Measurements from ENCODE around the gene RAB1A. TPM values are rescaled to one million over a fixed set of nuclear protein-coding genes. Genes with fewer than 3 reads are reported as not detected.

Gene RAB1A
- total RNA-seq, 4 donors from 2014 or later = 67.7 to 89.4 (median 79.5) TPM

- Histone ChIP-seq H3K4me3 (no peak overlapping the region), H3K9me3 (no peaks in the 10 kb centered on the region), H3K4me1 (peaks cover 2 to 97% (median 26%) of the 10 kb centered on the region in 3 donors), H3K27me3 (no peaks in the 10 kb centered on the region), H3K36me3 (no peaks in the 10 kb centered on the region), H3K27ac (peak overlapping the region in 2 of 4 donors; percentile 38 to 55)
- ATAC-seq = no peak
- TF ChIP-seq CTCF (IDR thresholded peaks at IDR 0.05) (no peak), POLR2A (IDR thresholded peaks at IDR 0.05) (no peak), EP300 (IDR thresholded peaks at IDR 0.05) (no peak), POLR2AphosphoS5 (IDR thresholded peaks at IDR 0.05) (no peak)
- WGBS, 2 donors (ENCODE audit: low coverage in 1 of 2) = 31 to 53% methylated on average over 7 to 9 of the region's 13 CpGs
These were observed 66.8 kb downstream of the RAB1A start for GRCh38 chr2:65062843-65063825.

DNA sequence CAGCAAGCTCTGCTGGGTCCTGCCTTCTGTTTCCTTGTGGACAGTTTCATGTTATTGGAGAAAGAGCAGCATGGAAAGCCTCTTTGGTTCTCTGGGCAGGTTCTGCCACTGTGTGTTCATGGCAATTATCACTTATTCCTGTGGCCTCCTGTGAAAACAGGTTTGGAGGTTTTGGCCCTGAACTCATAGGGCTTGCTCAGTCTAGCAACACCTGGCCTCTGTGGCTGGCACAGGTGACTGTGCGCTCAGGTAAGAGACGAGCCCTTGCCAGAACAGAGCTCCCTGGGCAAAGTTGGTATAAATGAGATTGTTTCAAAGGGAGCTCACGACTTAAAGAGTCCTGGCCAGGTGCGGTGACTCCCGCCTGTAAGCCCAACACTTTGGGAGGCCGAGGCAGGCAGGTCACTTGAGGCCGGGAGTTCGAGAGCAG is 68.0 kb downstream of the RAB1A start:
- Histone ChIP-seq H3K9me3 (no peaks in the 10 kb centered on the region), H3K27me3 (no peaks in the 10 kb centered on the region), H3K27ac (peak overlapping the region in 1 of 4 donors; percentile 4), H3K4me1 (peaks cover 2 to 97% (median 32%) of the 10 kb centered on the region in 3 donors), H3K36me3 (no peaks in the 10 kb centered on the region), H3K4me3 (no peak overlapping the region)
- WGBS, 2 donors (ENCODE audit: low coverage in 1 of 2) = 98 to 100% methylated on average over 5 to 6 of the region's 8 CpGs
- TF ChIP-seq CTCF (IDR thresholded peaks at IDR 0.05) = no peak
- no peak for TF ChIP-seq POLR2AphosphoS5 (IDR thresholded peaks at IDR 0.05)
- TF ChIP-seq POLR2A (IDR thresholded peaks at IDR 0.05) = no peak
- ATAC-seq = no peak

GRCh38 chr2:65061146-65061909 is 68.6 kb downstream of the RAB1A start:
- no peak overlapping the region for H3K4me3 ChIP-seq
- no peak for ATAC-seq
- no peaks in the 10 kb centered on the region for H3K27me3 ChIP-seq
- H3K27ac ChIP-seq = peak overlapping the region in 1 of 4 donors; percentile 4
- peaks cover 2 to 94% (median 32%) of the 10 kb centered on the region in 3 donors for H3K4me1 ChIP-seq
- H3K9me3 ChIP-seq = no peaks in the 10 kb centered on the region
- TF ChIP-seq CTCF (IDR thresholded peaks at IDR 0.05) = no peak
- TF ChIP-seq POLR2AphosphoS5 (IDR thresholded peaks at IDR 0.05) = no peak
- TF ChIP-seq EP300 (IDR thresholded peaks at IDR 0.05) = no peak
- TF ChIP-seq POLR2A (IDR thresholded peaks at IDR 0.05) = no peak
- WGBS, 2 donors (ENCODE audit: low coverage in 1 of 2) = 70 to 83% methylated on average over 4 to 5 of the region's 7 CpGs
- no peaks in the 10 kb centered on the region for H3K36me3 ChIP-seq

GRCh38 chr2:65059071-65059470 is 70.8 kb downstream of the RAB1A start:
- Histone ChIP-seq H3K4me1 (peaks cover 0 to 79% (median 19%) of the 10 kb centered on the region in 3 donors), H3K27me3 (no peaks in the 10 kb centered on the region), H3K36me3 (no peaks in the 10 kb centered on the region), H3K4me3 (no peak overlapping the region), H3K9me3 (no peaks in the 10 kb centered on the region), H3K27ac (peak overlapping the region in 3 of 4 donors; percentile 41 to 90 (median 41))
- 63 to 79% methylated on average over 1 of the region's 1 CpG for WGBS, 2 donors (ENCODE audit: low coverage in 1 of 2)
- ATAC-seq = no peak
- no peak for TF ChIP-seq EP300 (IDR thresholded peaks at IDR 0.05)
- TF ChIP-seq POLR2AphosphoS5 (IDR thresholded peaks at IDR 0.05) = peak; percentile 9

DNA sequence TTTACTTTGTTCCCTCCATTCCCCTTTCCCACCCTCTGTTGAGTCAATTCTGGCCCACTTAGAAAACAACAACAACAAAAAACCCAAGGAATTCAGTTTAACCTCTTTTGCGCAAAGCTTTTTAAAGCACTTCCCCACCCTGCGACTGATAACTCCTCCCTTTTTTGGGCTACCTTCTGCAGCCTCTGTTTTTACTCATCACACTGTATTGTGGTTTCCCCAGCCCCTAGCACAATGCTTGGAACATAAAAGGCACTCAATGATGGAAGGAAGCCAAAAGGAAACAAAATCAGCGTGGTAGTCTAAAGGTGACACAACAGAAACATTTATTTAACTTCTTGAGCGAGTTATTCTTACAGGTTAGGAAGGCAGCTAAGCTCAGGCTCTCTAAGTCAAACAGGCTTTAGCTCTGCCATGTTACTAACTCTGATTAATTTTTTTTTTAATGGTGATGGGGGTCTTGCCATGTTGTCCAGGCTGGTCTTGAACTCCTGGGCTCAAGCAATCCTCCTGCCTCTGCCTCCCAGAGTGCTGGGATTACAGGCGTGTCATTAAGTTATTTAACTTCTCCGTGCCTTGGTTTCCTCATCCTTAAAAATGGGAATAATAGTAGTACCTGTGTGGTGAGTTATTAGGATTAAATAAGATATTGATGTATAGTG is 72.4 kb downstream of the RAB1A start:
- whole genome bisulfite sequencing, 2 donors (ENCODE audit: low coverage in 1 of 2) = 40 to 51% methylated on average over 4 to 6 of the region's 6 CpGs
- Histone ChIP-seq H3K4me3 (peak overlapping the region; percentile 53 to 91), H3K27me3 (no peaks in the 10 kb centered on the region), H3K27ac (peak overlapping the region in 3 of 4 donors; percentile 90 to 94 (median 94)), H3K9me3 (no peaks in the 10 kb centered on the region), H3K4me1 (peaks cover 0 to 63% (median 9%) of the 10 kb centered on the region in 3 donors), H3K36me3 (no peaks in the 10 kb centered on the region)
- ATAC-seq = no peak
- TF ChIP-seq POLR2A (IDR thresholded peaks at IDR 0.05) (no peak), CTCF (IDR thresholded peaks at IDR 0.05) (no peak), EP300 (IDR thresholded peaks at IDR 0.05) (no peak), POLR2AphosphoS5 (IDR thresholded peaks at IDR 0.05) (no peak)

All from gastroesophageal sphincter (tissue), 4 donors.